CD4-positive, CD25-positive, alpha-beta regulatory T cell (primary cell): Measurements from ENCODE around the gene CNBD2. TPM values are rescaled to one million over a fixed set of nuclear protein-coding genes. Genes with fewer than 3 reads are reported as not detected.

ENCODE experiments used
- ATAC-seq, 2 donors: fragments of 150-1000 bp; cut with Tn5 transposase; one replicate each; pipeline ENCODE4 v1.10.0; 2021; ENCODE audit warnings: low read depth in 2 of 2, moderate number of reproducible peaks in 2 of 2, moderate library complexity in 1 of 2
- DNase-seq, 3 donors: peaks; one replicate each; pipeline versions ENCODE4 v3.0.0 to v3.0.0-alpha.2; 2012 to 2022; ENCODE audit warnings: mixed read lengths in 1 of 3
- H3K27ac ChIP-seq: one replicate; pipeline ENCODE4 v1.7.0; 2013; ENCODE audit warnings: mild to moderate bottlenecking, low read length; ENCODE audit not compliant: insufficient read depth, poor library complexity, severe bottlenecking
- H3K27me3 ChIP-seq: one replicate; pipeline ENCODE4 v1.7.0; 2013; ENCODE audit warnings: low read length; ENCODE audit not compliant: control insufficient read depth, insufficient read depth
- H3K36me3 ChIP-seq: one replicate; pipeline ENCODE4 v1.7.0; 2013; ENCODE audit warnings: mild to moderate bottlenecking, low read length, moderate library complexity; ENCODE audit not compliant: control insufficient read depth, insufficient read depth
- H3K4me1 ChIP-seq: 2 replicates; pipeline ENCODE4 v1.7.0; 2013; ENCODE audit warnings: mild to moderate bottlenecking, low read length; ENCODE audit not compliant: insufficient read depth, control insufficient read depth, poor library complexity, severe bottlenecking
- H3K4me3 ChIP-seq: one replicate; pipeline ENCODE4 v1.7.0; 2013; ENCODE audit warnings: low read depth, mild to moderate bottlenecking, low read length, moderate library complexity
- H3K9me3 ChIP-seq, 2 experiments: 1 replicate in 1 of 2; 2 replicates in 1 of 2; pipeline ENCODE4 v1.7.0; 2013; ENCODE audit warnings: low read length in 2 of 2, mild to moderate bottlenecking in 1 of 2, moderate library complexity in 1 of 2; ENCODE audit not compliant: control insufficient read depth in 2 of 2
- H3K27ac Mint-ChIP-seq, 3 donors: one replicate each; pipeline ENCODE4 v1.8.0; 2020 to 2022; ENCODE audit warnings: mild to moderate bottlenecking in 3 of 3, mixed read lengths in 3 of 3, moderate library complexity in 2 of 3
- H3K27me3 Mint-ChIP-seq: one replicate; pipeline ENCODE4 v1.8.0; 2022; ENCODE audit warnings: mild to moderate bottlenecking, mixed read lengths
- H3K36me3 Mint-ChIP-seq: one replicate; pipeline ENCODE4 v1.8.0; 2020; ENCODE audit warnings: mixed read lengths
- H3K4me1 Mint-ChIP-seq, 4 donors: one replicate each; pipeline ENCODE4 v1.8.0; 2020 to 2022; ENCODE audit warnings: mixed read lengths in 4 of 4, mild to moderate bottlenecking in 1 of 4
- H3K4me3 Mint-ChIP-seq, 4 donors: one replicate each; pipeline ENCODE4 v1.8.0; 2020 to 2022; ENCODE audit warnings: mild to moderate bottlenecking in 4 of 4, mixed read lengths in 4 of 4, moderate library complexity in 3 of 4
- H3K9me3 Mint-ChIP-seq, 7 donors: one replicate each; pipeline ENCODE4 v1.8.0; 2020 to 2022; ENCODE audit warnings: mixed read lengths in 7 of 7, mild to moderate bottlenecking in 3 of 7, moderate library complexity in 2 of 7
- polyA plus RNA-seq, 4 donors: library from polyadenylated mRNA; unstranded; fragments of 300-500 nt; fragmentation: Illumina TruSeq; gene quantifications; one replicate each; pipeline ENCODE4 v1.2.3, GENCODE V29; 2021
- total RNA-seq: library from RNA; stranded (reverse); gene quantifications from one replicate; pipeline ENCODE4 v1.2.3, GENCODE V29; 2022

CNBD2 gene
- total and polyA plus RNA-seq, 5 donors from 2014 or later, result 8.5 to 24.8 (median 11.3) TPM

- Mint-ChIP-seq H3K27ac (no peak overlapping the region), H3K36me3 (no peaks in the 10 kb centered on the region), H3K4me1 (no peaks in the 10 kb centered on the region), H3K4me3 (no peak overlapping the region), H3K9me3 (no peaks in the 10 kb centered on the region), H3K27me3 (peaks cover 5% of the 10 kb centered on the region)
- no peak for ATAC-seq
- Histone ChIP-seq H3K4me1 (no peaks in the 10 kb centered on the region), H3K27me3 (no peaks in the 10 kb centered on the region), H3K9me3 (no peaks in the 10 kb centered on the region), H3K36me3 (no peaks in the 10 kb centered on the region), H3K27ac (no peak overlapping the region), H3K4me3 (no peak overlapping the region)
- DNase-seq, result no peak
Measured at GRCh38 chr20:35978041-35978513, 9.7 kb downstream of the CNBD2 start.

GRCh38 chr20:35979544-35979943 lies 11.2 kb downstream of the CNBD2 start:
- no peaks in the 10 kb centered on the region for H3K27me3 ChIP-seq
- Mint-ChIP-seq H3K27me3 (peaks cover 9% of the 10 kb centered on the region), H3K27ac (no peak overlapping the region), H3K9me3 (no peaks in the 10 kb centered on the region), H3K4me1 (no peaks in the 10 kb centered on the region), H3K36me3 (no peaks in the 10 kb centered on the region), H3K4me3 (no peak overlapping the region)
- no peaks in the 10 kb centered on the region for H3K36me3 ChIP-seq
- DNase-seq (no peak), ATAC-seq (no peak)
- H3K27ac ChIP-seq, result no peak overlapping the region
- no peaks in the 10 kb centered on the region for H3K4me1 ChIP-seq
- no peak overlapping the region for H3K4me3 ChIP-seq
- no peaks in the 10 kb centered on the region for H3K9me3 ChIP-seq

GRCh38 chr20:35981969-35982368 lies 13.6 kb downstream of the CNBD2 start:
- Mint-ChIP-seq H3K27me3 (peaks cover 21% of the 10 kb centered on the region), H3K4me3 (no peak overlapping the region), H3K27ac (no peak overlapping the region), H3K4me1 (no peaks in the 10 kb centered on the region), H3K9me3 (no peaks in the 10 kb centered on the region), H3K36me3 (no peaks in the 10 kb centered on the region)
- no peaks in the 10 kb centered on the region for H3K9me3 ChIP-seq
- ATAC-seq (no peak), DNase-seq (no peak)
- H3K27ac ChIP-seq, result no peak overlapping the region
- H3K4me3 ChIP-seq, result no peak overlapping the region
- no peaks in the 10 kb centered on the region for H3K4me1 ChIP-seq
- H3K27me3 ChIP-seq, result no peaks in the 10 kb centered on the region
- no peaks in the 10 kb centered on the region for H3K36me3 ChIP-seq

GRCh38 chr20:35984382-35984781 lies 16.0 kb downstream of the CNBD2 start:
- Histone ChIP-seq H3K27me3 (no peaks in the 10 kb centered on the region), H3K36me3 (no peaks in the 10 kb centered on the region), H3K27ac (no peak overlapping the region), H3K4me3 (no peak overlapping the region), H3K9me3 (no peaks in the 10 kb centered on the region), H3K4me1 (no peaks in the 10 kb centered on the region)
- ATAC-seq, result no peak
- Mint-ChIP-seq H3K27me3 (peaks cover 33% of the 10 kb centered on the region), H3K9me3 (no peaks in the 10 kb centered on the region), H3K4me3 (no peak overlapping the region), H3K27ac (no peak overlapping the region), H3K4me1 (no peaks in the 10 kb centered on the region), H3K36me3 (no peaks in the 10 kb centered on the region)
- DNase-seq, result no peak

GRCh38 chr20:35985806-35986205 lies 17.4 kb downstream of the CNBD2 start:
- Mint-ChIP-seq H3K4me3 (no peak overlapping the region), H3K36me3 (no peaks in the 10 kb centered on the region), H3K27me3 (peaks cover 38% of the 10 kb centered on the region), H3K27ac (no peak overlapping the region), H3K4me1 (no peaks in the 10 kb centered on the region), H3K9me3 (no peaks in the 10 kb centered on the region)
- H3K27me3 ChIP-seq, result peaks cover 5% of the 10 kb centered on the region
- no peaks in the 10 kb centered on the region for H3K36me3 ChIP-seq
- no peak overlapping the region for H3K27ac ChIP-seq
- no peak overlapping the region for H3K4me3 ChIP-seq
- no peak for DNase-seq
- H3K9me3 ChIP-seq, result no peaks in the 10 kb centered on the region
- ATAC-seq, result no peak
- H3K4me1 ChIP-seq, result no peaks in the 10 kb centered on the region

GRCh38 chr20:35988910-35989463 lies 20.6 kb downstream of the CNBD2 start:
- Mint-ChIP-seq H3K9me3 (no peaks in the 10 kb centered on the region), H3K36me3 (no peaks in the 10 kb centered on the region), H3K27me3 (peaks cover 47% of the 10 kb centered on the region), H3K27ac (no peak overlapping the region), H3K4me1 (peaks cover 0 to 5% (median 4%) of the 10 kb centered on the region in 4 donors), H3K4me3 (no peak overlapping the region)
- no peak for DNase-seq
- ATAC-seq, result no peak
- H3K9me3 ChIP-seq, result no peaks in the 10 kb centered on the region
- H3K4me1 ChIP-seq, result no peaks in the 10 kb centered on the region
- no peaks in the 10 kb centered on the region for H3K36me3 ChIP-seq
- H3K27ac ChIP-seq, result no peak overlapping the region
- H3K27me3 ChIP-seq, result peaks cover 5% of the 10 kb centered on the region
- H3K4me3 ChIP-seq, result no peak overlapping the region

GRCh38 chr20:35991142-35991771 lies 22.9 kb downstream of the CNBD2 start:
- Histone ChIP-seq H3K27ac (no peak overlapping the region), H3K27me3 (peaks cover 5% of the 10 kb centered on the region), H3K9me3 (no peaks in the 10 kb centered on the region), H3K36me3 (no peaks in the 10 kb centered on the region), H3K4me1 (no peaks in the 10 kb centered on the region), H3K4me3 (no peak overlapping the region)
- DNase-seq (peak in 1 of 3 donors; percentile 43), ATAC-seq (no peak)
- Mint-ChIP-seq H3K27ac (no peak overlapping the region), H3K9me3 (no peaks in the 10 kb centered on the region), H3K27me3 (peaks cover 37% of the 10 kb centered on the region), H3K36me3 (no peaks in the 10 kb centered on the region), H3K4me1 (peaks cover 4 to 8% (median 6%) of the 10 kb centered on the region in 4 donors), H3K4me3 (no peak overlapping the region)
